ENCODE data around the gene GPR89A. TPM values are rescaled to one million over a fixed set of nuclear protein-coding genes. Genes with fewer than 3 reads are reported as not detected.
A peak's percentile ranks its signal among the peaks of the same experiment; 100 is the strongest.
"Not testable (repeated sequence)": the region's sequence is repeated elsewhere in the genome, so short reads cannot be mapped to it uniquely, and the experiment has no call there.

The GPR89A gene
- total RNA-seq, 2 donors from 2014 or later, result 16.7 to 19.8 TPM

DNA sequence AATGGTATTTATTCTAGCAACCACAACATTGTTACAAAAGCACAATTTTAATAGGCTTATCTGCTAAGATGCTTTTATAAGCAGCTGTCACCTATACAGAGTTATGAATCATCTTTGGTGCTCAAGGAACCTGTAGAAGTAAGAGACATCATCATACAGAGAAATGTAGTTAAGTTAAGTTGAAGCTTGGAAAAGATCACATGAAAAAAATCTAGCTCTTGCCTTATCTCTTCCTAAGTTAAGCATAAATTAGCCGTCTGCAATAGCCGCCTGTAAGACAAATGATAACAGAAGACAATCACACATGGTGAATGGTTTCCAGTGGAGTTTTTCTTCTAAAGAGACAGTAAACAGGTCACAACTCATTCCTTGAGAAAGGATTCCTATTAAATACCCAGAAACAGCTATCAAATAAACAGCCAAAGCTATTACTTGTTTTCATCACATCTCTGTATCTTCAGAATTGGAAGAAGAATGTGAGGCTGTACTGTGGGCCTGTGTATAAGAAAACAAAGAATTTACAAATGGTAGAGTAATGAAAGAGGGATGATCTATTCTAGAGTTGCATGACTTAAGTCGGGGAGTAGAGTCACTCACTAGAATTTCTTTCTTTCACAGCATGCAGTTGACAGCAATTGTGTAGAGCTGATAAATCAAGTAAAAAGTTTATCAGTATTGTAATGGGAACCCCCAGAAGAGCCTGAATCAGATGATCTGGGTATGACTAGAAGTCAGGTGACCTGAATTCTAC lies 63.4 kb downstream of the GPR89A start:
- ATAC-seq; DNase-seq; intact Hi-C loops (cut with DNase I, micrococcal nuclease): not testable (repeated sequence)

GRCh38 chr1:145673217-145673616 lies 65.4 kb downstream of the GPR89A start:
- DNase-seq; ATAC-seq; intact Hi-C loops (cut with DNase I, micrococcal nuclease): not testable (repeated sequence)

DNA sequence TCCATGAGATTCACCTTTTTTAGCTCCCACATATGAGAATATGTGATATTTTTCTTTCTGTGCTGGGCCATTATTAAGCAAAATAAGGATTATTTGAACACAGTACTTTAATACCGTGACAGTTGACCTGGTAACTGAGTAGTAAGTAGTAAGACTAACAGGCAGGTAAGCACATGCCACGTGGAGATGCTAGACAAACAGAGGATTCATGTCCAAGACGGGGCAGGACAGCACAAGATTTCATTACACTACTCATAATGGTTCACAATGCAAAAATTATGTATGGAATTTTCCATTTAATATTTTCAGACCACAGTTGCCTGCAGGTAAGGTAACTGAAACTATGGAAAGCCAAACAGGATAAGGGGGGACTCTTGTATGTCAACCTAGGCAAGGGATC lies 77.1 kb downstream of the GPR89A start:
- DNase-seq; intact Hi-C loops (cut with DNase I, micrococcal nuclease); ATAC-seq: not testable (repeated sequence)

GRCh38 chr1:145686078-145686477 lies 78.3 kb downstream of the GPR89A start:
- ATAC-seq; intact Hi-C loops (cut with DNase I, micrococcal nuclease); DNase-seq: not testable (repeated sequence)

GRCh38 chr1:145688328-145688727 lies 80.5 kb downstream of the GPR89A start:
- intact Hi-C loops (cut with DNase I, micrococcal nuclease), result no loop called here
- no peak for ATAC-seq
- DNase-seq, result no peak

- intact Hi-C loops (cut with DNase I, micrococcal nuclease), result no loop called here
- no peak for DNase-seq
- no peak for ATAC-seq
These were observed 81.1 kb downstream of the GPR89A start for GRCh38 chr1:145688924-145689323.

DNA sequence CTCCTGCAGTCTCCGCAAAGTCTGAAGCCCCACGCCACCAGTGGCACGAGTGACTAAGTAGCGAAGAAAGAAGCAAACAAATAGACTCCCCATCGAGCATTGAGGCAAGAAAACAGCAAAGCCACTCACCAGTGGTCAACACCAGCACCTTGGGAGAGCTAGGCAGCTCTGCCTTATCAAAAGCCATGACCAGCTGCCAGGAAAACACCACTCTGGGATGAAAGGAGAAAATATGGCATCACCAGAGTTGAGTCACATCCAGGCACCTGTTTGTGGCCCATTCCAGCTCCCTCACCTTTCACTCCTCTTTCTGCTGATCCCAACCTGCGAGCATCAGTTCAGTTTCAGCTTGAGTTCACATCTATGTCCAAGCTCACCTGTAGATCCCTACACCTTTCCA lies 82.1 kb downstream of the GPR89A start:
- ATAC-seq, result no peak
- intact Hi-C loops (cut with DNase I, micrococcal nuclease), result no loop called here
- DNase-seq, result no peak

GRCh38 chr1:145690587-145691558 lies 83.1 kb downstream of the GPR89A start:
- ATAC-seq (peak; percentile 97), DNase-seq (no peak)
- intact Hi-C loops (cut with DNase I, micrococcal nuclease), result no loop called here

DNA sequence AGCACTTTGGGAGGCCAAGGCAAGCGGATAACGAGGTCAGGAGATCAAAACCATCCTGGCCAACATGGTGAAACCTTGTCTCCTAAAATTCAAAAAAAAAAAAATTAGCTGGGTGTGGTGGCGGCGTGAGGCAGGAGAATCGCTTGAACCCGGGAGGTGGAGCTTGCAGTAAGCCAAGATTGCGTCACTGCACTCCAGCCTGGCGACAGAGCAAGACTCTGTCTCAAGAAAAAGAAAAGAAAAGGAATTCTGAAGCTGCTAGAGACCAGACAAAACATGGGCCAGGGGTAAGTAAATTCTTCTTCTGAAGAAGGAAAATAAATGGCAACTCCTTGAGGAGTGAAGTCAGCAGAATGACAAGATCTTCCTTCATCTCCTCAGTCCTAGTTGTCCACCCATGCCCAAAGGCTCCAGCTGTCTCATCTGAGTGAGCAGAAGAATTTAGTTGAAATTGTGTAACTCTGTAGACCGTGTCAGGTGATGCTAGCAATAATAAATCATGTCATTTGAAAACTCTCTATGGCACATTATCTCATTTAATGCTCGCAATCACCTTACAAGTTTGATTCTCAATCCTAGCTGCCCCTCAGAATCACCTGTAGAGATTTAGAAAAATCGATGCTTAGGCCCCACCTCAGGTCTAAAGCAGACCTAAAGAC lies 85.1 kb downstream of the GPR89A start:
- ATAC-seq (no peak), DNase-seq (no peak)
- intact Hi-C loops (cut with DNase I, micrococcal nuclease), result no loop called here

- intact Hi-C loops (cut with DNase I, micrococcal nuclease), result no loop called here
- DNase-seq, result no peak
- ATAC-seq, result no peak
These were observed 88.2 kb downstream of the GPR89A start for GRCh38 chr1:145695821-145696629.

GRCh38 chr1:145696630-145696960 lies 88.8 kb downstream of the GPR89A start:
- DNase-seq (no peak), ATAC-seq (no peak)
- intact Hi-C loops (cut with DNase I, micrococcal nuclease), result no loop called here

- ATAC-seq, result no peak
- intact Hi-C loops (cut with DNase I, micrococcal nuclease), result no loop called here
- DNase-seq, result no peak
These were observed 93.6 kb downstream of the GPR89A start for GRCh38 chr1:145701306-145701862.

- DNase-seq, result no peak
- no peak for ATAC-seq
- intact Hi-C loops (cut with DNase I, micrococcal nuclease), result no loop called here
These were observed 94.3 kb downstream of the GPR89A start for GRCh38 chr1:145702052-145702451.

- no peak for DNase-seq
- ATAC-seq, result no peak
- intact Hi-C loops (cut with DNase I, micrococcal nuclease), result no loop called here
These were observed 95.0 kb downstream of the GPR89A start for GRCh38 chr1:145702826-145703225.

GRCh38 chr1:145705622-145706021 lies 97.8 kb downstream of the GPR89A start:
- intact Hi-C loops (cut with DNase I, micrococcal nuclease), result no loop called here
- DNase-seq (no peak), ATAC-seq (no peak)

DNA sequence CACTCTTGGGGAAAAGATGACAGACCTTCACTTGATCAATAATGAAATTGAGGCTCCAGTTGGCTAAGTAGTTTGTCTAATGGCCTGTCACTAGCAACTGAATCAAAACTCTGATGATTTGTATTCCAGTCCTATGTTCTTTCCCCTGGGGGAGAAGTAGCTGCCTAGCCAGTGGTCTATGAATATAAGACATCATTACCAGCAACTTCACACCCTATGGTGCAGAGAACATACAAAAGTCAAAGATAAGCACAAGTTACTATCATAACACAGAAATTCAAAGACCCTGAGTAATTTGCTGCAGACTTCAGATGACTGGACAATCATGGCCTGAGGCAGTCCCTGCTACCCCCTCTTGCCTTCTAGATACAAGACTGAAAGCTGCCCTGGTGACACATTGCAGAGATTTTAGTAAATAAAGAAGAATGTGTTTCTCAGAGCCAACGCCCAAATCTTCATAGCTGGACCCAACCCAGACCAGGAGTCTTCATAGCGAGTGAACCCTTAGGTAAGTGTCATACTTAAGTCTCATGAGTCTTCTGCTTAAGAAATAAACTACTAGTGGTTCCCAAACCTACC lies 98.4 kb downstream of the GPR89A start:
- peak; percentile 54 for ATAC-seq
- DNase-seq, result no peak
- intact Hi-C loops (cut with DNase I, micrococcal nuclease), result no loop called here

DNA sequence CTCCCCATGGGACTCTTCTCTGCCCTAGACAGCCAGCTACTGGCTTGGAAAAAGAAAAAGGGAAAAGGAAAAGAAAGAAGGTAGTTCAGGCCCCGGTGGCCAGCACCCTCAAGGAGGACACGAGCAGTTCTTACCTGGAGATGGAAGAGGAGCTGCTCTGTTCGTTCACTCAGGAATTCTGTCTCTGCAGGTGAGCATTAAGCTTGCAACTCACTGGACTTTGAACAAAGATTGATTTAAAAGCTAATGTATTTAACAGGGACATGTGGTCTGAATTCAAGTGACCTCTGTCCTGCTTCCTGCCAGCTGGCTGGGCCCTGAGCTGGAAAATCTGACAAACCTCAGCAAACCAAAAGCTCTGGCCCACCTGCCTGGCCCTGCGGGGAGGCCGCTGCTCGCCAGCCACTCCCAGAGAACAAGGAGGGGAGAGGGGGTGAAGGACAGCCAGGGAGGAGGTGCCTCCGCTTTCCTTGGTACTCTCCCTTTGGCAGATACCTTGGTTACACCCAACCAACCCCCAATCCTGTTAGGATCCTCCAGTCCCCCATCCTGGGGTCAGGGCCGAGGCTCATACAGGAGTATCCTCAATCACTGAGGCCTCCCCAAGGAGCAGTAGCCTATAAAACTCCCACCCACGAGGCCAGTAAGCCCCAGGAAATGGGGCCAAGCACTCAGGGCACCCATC lies 99.5 kb downstream of the GPR89A start, which contains the start of gene PDZK1:
Gene PDZK1 (minus strand): TSS at position 186 of the 685 bp plus-strand sequence. CDS start 19,347 bp downstream, outside the sequence.
- DNase-seq (peak; percentile 20 to 33), ATAC-seq (peak; percentile 74)
- intact Hi-C loops (cut with DNase I, micrococcal nuclease), result no loop called here
